Ovary (tissue), 9 donors: ENCODE measurements around the gene GCK. TPM values are rescaled to one million over a fixed set of nuclear protein-coding genes. Genes with fewer than 3 reads are reported as not detected.

Experiments used
- DNase-seq, 5 donors: peaks; one replicate each; pipeline ENCODE4 v3.0.0-alpha.2; 2019 to 2020
- H3K27ac ChIP-seq, 2 donors: fragments of 200-600 bp; one replicate each; pipeline versions ENCODE4 v1.5.1 to v1.8.0; 2019 to 2022
- H3K27me3 ChIP-seq: fragments of 200-600 bp; one replicate; pipeline ENCODE4 v1.8.0; 2022
- H3K36me3 ChIP-seq: fragments of 200-600 bp; sonication (generic); one replicate; pipeline ENCODE4 v1.5.1; 2019
- H3K4me1 ChIP-seq: one replicate; pipeline ENCODE4 v1.8.1; 2013; ENCODE audit warnings: mild to moderate bottlenecking, moderate library complexity; ENCODE audit not compliant: insufficient read depth
- H3K4me3 ChIP-seq: fragments of 200-600 bp; sonication (generic); one replicate; pipeline ENCODE4 v1.5.1; 2017
- H3K9me3 ChIP-seq, 2 donors: fragments of 200-600 bp in 1 of 2; sonication (generic) in 1 of 2; one replicate each; pipeline versions ENCODE4 v1.5.1 to v1.8.1; 2013 to 2019; ENCODE audit warnings: mild to moderate bottlenecking in 1 of 2, moderate library complexity in 1 of 2
- EP300 ChIP-seq: sonication (generic); formaldehyde crosslinking; IDR thresholded peaks from one replicate; pipeline ENCODE4 v1.6.1; 2017; ENCODE audit warnings: antibody characterized with exemption
- POLR2A ChIP-seq: fragments of 450-650 bp; IDR thresholded peaks from one replicate; pipeline ENCODE4 v1.6.1; 2017; ENCODE audit warnings: antibody characterized with exemption, mild to moderate bottlenecking, moderate library complexity
- WGBS, 3 donors: extraction: QIAGEN DNeasy Blood & Tissue Kit in 1 of 3; methylation state at CpG; one replicate each; pipeline versions ENCODE4 v1.1.5 to v1.1.7; 2013 to 2017; 5-methylcytosine and 5-hydroxymethylcytosine counted together
- intact Hi-C, 4 donors: fragments of 100-400 bp; cut with DNase I; formaldehyde crosslinking; loops; one replicate each; pipeline versions ENCODE4 v1.11.0 to v1.15.1; 2022 to 2023
- polyA plus RNA-seq, 2 donors: library from polyadenylated mRNA; stranded (reverse); fragments of 200-250 nt in 1 of 2; fragments of 350-450 nt in 1 of 2; fragmentation: Illumina TruSeq in 1 of 2; extraction: RNeasy Lipid Tissue Mini Kit (QIAGEN cat#74804) in 1 of 2; gene quantifications; one replicate each; pipeline ENCODE4 v1.2.3, GENCODE V29; 2013 to 2014
- total RNA-seq, 7 donors: library from RNA; depleted of rRNA in 2 of 7; stranded (reverse); fragments of >200 nt in 2 of 7; fragmentation: NEBNext Ultra II Directional in 3 of 7; extraction: Animal tissue kit (Norgen Biotek cat#: 25700) in 3 of 7; gene quantifications; one replicate each; pipeline versions ENCODE4 v1.1.0 to v1.2.4, GENCODE V29; 2016 to 2023
- TF ChIP-seq, protein P1 (sequence below), 3 donors: fragments of 450-650 bp in 2 of 3; fragments of 200-600 bp in 1 of 3; IDR thresholded peaks; one replicate each; pipeline versions ENCODE4 v1.5.1 to v1.8.0; 2016 to 2022; ENCODE audit warnings: antibody characterized with exemption in 3 of 3, mild to moderate bottlenecking in 1 of 3
- donor health status: DM: no; HTN: no; CAD: no; lungs with moderate emphysema.
- donor health status: DM: no; HTN: no; CAD: no.
- donor health status: Bipolar disorder and iron deficiency.
- donor health status: DM: yes; HTN: yes; CAD: no.
- donor health status: DM: no; HTN: no; CAD: no.
- donor health status: DM: yes; HTN: yes; CAD: no.

Gene GCK
- total and polyA plus RNA-seq, 9 donors = 0.48 to 2.9 (median 1.3) TPM

DNA sequence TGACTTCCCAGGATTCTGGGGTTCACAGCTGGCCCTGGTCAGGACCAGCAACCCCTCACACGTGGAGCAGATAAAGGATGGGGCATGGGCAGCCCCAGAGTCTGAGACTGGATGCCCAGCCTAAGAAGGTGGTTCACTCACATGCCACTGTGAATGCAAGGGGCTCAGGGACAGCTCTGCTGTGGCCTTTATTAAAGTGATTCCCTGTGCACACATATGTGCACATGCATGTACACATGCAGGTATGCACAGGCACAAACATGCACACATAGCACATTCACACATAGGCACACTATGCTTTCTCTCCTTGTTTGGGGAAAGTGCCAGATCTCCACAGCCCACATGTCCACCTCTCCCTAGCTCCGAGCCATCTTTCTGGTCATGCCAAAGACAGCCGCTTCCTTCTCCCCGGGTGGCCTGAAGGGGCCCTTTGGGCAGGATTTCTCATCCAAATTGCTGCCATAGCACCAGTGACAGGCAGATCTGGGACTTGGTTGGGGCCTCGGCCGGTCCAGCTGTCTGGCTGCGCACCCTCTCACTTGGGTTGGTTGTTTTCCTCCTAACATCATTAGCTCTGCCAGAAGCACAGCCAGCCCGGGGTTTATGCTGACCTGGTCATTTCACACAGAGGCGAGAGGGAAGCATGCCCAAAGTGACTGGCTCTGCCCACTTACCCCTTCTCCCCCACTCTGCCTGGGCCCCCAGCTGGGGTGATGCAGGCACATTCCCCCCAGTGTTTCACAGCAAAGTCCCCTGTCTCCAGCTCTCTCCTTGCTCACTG is 1.4 kb downstream of the GCK start:
- no peak for DNase-seq
- Histone ChIP-seq H3K36me3 (no peaks in the 10 kb centered on the region), H3K27ac (no peak overlapping the region), H3K4me1 (peaks cover 6% of the 10 kb centered on the region), H3K9me3 (peaks cover 0 to 2% of the 10 kb centered on the region in 2 donors), H3K4me3 (no peak overlapping the region), H3K27me3 (no peaks in the 10 kb centered on the region)
- WGBS, 3 donors = 16 to 42% (median 23%) methylated on average over 9 of the region's 9 CpGs
- intact Hi-C loops = no loop called here
- no peak for TF ChIP-seq EP300
- TF ChIP-seq POLR2A = no peak
- TF ChIP-seq, protein P1, sequence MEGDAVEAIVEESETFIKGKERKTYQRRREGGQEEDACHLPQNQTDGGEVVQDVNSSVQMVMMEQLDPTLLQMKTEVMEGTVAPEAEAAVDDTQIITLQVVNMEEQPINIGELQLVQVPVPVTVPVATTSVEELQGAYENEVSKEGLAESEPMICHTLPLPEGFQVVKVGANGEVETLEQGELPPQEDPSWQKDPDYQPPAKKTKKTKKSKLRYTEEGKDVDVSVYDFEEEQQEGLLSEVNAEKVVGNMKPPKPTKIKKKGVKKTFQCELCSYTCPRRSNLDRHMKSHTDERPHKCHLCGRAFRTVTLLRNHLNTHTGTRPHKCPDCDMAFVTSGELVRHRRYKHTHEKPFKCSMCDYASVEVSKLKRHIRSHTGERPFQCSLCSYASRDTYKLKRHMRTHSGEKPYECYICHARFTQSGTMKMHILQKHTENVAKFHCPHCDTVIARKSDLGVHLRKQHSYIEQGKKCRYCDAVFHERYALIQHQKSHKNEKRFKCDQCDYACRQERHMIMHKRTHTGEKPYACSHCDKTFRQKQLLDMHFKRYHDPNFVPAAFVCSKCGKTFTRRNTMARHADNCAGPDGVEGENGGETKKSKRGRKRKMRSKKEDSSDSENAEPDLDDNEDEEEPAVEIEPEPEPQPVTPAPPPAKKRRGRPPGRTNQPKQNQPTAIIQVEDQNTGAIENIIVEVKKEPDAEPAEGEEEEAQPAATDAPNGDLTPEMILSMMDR (IDR thresholded peaks at IDR 0.05) = no peak

DNA sequence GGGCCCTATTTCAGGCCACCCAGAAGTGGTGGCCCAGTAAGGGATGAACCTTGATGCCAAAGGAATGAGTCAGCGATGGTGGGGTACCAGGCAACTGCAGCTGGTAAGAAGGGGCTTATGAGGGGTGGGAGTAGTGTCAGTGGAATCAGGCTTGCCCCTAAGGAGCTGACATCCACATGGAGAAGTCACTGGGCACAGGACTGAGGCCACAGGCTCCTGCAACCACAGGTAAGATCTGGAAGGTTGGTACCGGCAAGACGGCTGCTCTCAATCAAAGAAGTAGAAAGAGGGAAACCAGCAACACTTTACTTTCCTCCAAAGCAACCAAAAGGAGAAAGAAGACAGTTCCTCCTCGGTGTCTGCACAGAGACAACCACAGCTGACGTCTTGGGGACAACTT is 2.5 kb downstream of the GCK start:
- intact Hi-C loops = no loop called here
- Histone ChIP-seq H3K9me3 (peaks cover 0 to 10% of the 10 kb centered on the region in 2 donors), H3K36me3 (no peaks in the 10 kb centered on the region), H3K27ac (no peak overlapping the region), H3K4me1 (peaks cover 6% of the 10 kb centered on the region), H3K27me3 (no peaks in the 10 kb centered on the region), H3K4me3 (no peak overlapping the region)
- no peak for DNase-seq
- 90 to 93% (median 92%) methylated on average over 5 of the region's 5 CpGs for WGBS, 3 donors
- TF ChIP-seq EP300 (no peak), POLR2A (no peak)
- TF ChIP-seq, protein P1 (IDR thresholded peaks at IDR 0.05) = no peak

DNA sequence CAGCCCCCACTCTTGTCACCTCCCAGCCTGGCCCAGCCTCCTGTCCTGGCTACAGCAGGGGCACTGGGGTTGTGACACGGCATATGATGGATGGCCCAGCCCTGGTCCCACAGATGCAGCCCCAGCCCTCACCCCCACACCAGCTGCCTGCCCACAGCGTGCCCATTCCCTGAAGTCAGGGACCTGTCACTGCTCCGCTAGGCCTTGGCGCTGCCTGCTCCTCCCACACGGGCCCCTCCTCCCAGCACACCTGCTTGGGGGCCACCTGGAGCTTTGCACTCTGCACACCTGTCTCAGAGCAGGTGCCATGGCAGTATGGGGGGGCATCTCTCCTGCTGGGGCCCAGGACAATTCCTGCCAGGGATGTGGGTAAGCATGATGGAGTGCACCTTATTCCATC is 3.5 kb downstream of the GCK start:
- WGBS, 3 donors = 82 to 88% (median 85%) methylated on average over 5 of the region's 5 CpGs
- no peaks in the 10 kb centered on the region for H3K36me3 ChIP-seq
- intact Hi-C loops = no loop called here
- no peak overlapping the region for H3K4me3 ChIP-seq
- no peaks in the 10 kb centered on the region for H3K27me3 ChIP-seq
- no peak for DNase-seq
- peaks cover 6% of the 10 kb centered on the region for H3K4me1 ChIP-seq
- no peak overlapping the region for H3K27ac ChIP-seq
- TF ChIP-seq, protein P1 (IDR thresholded peaks at IDR 0.05) = no peak
- H3K9me3 ChIP-seq = peaks cover 0 to 10% of the 10 kb centered on the region in 2 donors

DNA sequence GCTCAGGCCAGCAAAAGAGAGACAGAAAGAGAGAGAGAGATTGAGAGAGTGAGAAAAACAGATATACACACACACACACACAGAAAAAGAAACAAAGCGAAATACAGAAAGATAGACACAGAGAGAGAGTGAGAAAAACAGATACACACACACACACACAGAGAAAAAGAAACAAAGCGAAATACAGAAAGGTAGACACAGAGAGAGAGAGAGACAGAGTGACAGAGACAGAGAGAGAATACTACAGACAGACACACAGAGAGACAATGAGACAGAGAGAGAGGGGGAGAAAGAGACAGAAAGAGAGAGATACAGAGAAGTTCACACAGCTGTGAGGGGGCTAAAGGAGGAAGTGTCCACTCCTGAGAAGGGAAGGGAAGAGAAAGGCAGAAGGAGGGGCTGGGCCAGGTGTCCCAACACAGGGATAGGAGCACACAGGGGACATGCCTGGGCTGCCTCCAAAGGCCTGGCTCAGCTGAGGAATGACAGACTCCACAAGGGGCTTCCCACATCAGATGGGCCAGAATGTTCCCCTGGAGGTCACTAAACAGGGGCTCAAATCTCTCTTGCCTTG is 4.3 kb downstream of the GCK start:
- Histone ChIP-seq H3K36me3 (no peaks in the 10 kb centered on the region), H3K4me1 (peaks cover 6% of the 10 kb centered on the region), H3K27ac (no peak overlapping the region), H3K4me3 (no peak overlapping the region), H3K27me3 (no peaks in the 10 kb centered on the region), H3K9me3 (peaks cover 0 to 10% of the 10 kb centered on the region in 2 donors)
- DNase-seq = no peak
- TF ChIP-seq EP300 = no peak
- no peak for TF ChIP-seq POLR2A
- TF ChIP-seq, protein P1 (IDR thresholded peaks at IDR 0.05) = no peak
- intact Hi-C loops = no loop called here
- WGBS, 3 donors = 78 to 93% (median 84%) methylated on average over 2 of the region's 2 CpGs
